MG63 (cell line): ENCODE results near the gene PXYLP1. TPM values are rescaled to one million over a fixed set of nuclear protein-coding genes. Genes with fewer than 3 reads are reported as not detected.
"Not testable (repeated sequence)": the region's sequence is repeated elsewhere in the genome, so short reads cannot be mapped to it uniquely, and the experiment has no call there.

Source experiments
- DNase-seq: peaks from one replicate; pipeline ENCODE4 v3.0.0-alpha.2; 2020
- H3K27me3 ChIP-seq: fragments of 250-450 bp; sonication (Bioruptor Pico); 2 replicates; pipeline ENCODE4 v1.5.1; 2020; ENCODE audit warnings: mild to moderate bottlenecking, moderate library complexity
- H3K36me3 ChIP-seq: fragments of 250-450 bp; sonication (Bioruptor Pico); 2 replicates; pipeline ENCODE4 v1.5.1; 2020; ENCODE audit warnings: mild to moderate bottlenecking, moderate library complexity
- H3K4me3 ChIP-seq: fragments of 250-450 bp; sonication (Bioruptor Pico); 2 replicates; pipeline ENCODE4 v1.5.1; 2020; ENCODE audit warnings: mild to moderate bottlenecking, moderate library complexity
- H3K9me3 ChIP-seq: fragments of 250-450 bp; sonication (Bioruptor Pico); 2 replicates; pipeline ENCODE4 v1.5.1; 2020; ENCODE audit warnings: mild to moderate bottlenecking, moderate library complexity
- total RNA-seq: library from RNA; depleted of rRNA; stranded (reverse); fragments of >200 nt; shearing (Covaris generic); gene quantifications from 2 replicates; pipeline ENCODE4 v1.2.3, GENCODE V29; 2014; ENCODE audit warnings: low replicate concordance

The PXYLP1 gene
- total RNA-seq, 1 experiment from 2014 or later = 39.1 TPM

DNA sequence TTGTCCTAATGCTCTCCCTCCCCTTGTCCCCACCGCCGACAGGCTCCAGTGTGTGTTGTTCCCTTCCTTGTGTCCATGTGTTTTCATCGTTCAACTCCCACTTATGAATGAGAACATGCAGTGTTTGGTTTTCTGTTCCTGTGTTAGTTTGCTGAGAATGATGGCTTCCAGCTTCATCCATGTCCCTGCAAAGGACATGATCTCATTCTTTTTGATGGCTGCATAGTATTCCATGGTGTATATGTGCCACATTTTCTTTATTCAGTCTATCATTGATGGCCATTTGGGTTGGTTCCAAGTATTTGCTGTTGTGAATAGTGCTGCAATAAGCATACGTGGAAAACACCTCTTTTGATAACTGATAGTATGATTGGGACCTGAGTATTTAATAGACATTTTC is 82.8 kb downstream of the PXYLP1 start:
- H3K36me3 ChIP-seq, DNase-seq, H3K27me3 ChIP-seq, H3K9me3 ChIP-seq, H3K4me3 ChIP-seq: not testable (repeated sequence)

DNA sequence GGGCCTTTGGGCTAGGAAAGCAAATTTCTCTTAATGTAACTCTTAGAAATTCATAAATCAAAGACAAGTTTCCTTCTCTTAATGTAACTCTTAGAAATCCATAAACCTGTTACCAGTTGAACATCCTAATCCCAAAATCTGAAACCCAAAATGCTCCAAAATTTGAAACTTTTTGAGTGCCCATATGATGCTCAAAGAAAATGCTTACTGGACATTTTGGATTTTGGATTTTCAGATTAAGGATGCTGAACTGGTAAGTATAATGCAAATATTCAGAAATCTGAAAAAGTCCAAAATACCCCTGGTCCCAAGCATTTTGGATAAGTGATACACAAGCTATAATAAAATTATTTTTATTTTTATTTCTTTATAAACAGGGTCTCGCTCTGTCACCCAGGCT is 85.2 kb downstream of the PXYLP1 start:
- no peaks in the 10 kb centered on the region for H3K9me3 ChIP-seq
- H3K4me3 ChIP-seq = no peak overlapping the region
- DNase-seq = no peak

DNA sequence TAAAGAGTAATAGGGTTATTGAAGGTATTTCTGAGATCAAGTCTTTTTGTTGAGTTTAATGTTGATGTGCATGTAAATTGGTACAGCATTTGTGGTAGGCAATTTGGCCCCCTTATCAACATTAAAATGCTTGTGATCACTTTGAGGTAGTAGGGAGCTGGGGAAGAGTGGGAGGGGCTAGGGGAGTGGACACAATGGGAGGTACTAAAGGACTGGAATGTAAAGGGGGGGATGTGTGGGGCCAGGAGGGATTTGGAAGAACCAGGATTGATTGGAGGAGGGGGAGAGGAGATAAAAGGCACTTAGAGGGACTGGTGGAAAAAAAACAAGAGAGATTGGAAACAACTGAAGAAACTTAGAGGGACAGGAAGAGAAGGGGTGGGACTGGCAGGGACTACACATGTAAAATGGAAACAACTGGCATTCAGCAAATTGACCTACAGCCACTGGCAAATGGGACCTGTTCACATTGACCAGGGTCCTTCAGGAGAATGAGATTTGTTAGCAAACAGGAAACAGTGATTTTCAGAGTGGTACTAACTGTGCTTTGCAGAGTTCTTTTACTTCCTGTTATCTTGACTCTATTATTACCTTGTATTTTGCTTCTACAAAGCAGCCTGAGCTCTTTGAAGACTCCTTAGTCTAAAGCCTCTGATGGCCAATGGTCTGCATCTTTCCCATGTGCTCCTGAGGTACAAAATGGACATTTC is 88.9 kb downstream of the PXYLP1 start:
- no peaks in the 10 kb centered on the region for H3K9me3 ChIP-seq
- no peaks in the 10 kb centered on the region for H3K27me3 ChIP-seq
- no peaks in the 10 kb centered on the region for H3K36me3 ChIP-seq
- no peak for DNase-seq
- no peak overlapping the region for H3K4me3 ChIP-seq

More for the DNA sequence above, 85.2 kb downstream of the PXYLP1 start:
- Histone ChIP-seq H3K36me3 (no peaks in the 10 kb centered on the region), H3K27me3 (no peaks in the 10 kb centered on the region)

DNA sequence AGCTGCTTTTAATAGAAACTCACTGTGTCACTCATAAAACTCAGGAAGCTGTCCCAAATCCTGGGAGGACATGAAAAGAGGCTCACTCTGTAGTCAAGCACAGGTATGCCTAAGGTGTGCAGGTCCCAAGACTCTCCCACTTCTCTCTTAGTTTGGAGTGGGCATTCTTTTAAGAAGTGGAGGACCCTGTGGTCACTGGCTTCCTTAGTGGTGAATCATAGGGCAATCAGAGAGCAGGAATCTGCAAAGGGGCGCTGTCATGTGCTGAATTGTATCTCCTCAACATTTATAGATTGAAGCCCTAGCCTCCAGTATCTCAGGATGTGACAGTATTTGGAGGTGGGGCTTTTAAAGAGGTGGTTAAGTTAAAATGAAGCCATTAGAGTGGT is 89.5 kb downstream of the PXYLP1 start:
- no peaks in the 10 kb centered on the region for H3K36me3 ChIP-seq
- H3K4me3 ChIP-seq = no peak overlapping the region
- no peaks in the 10 kb centered on the region for H3K9me3 ChIP-seq
- no peak for DNase-seq
- no peaks in the 10 kb centered on the region for H3K27me3 ChIP-seq

DNA sequence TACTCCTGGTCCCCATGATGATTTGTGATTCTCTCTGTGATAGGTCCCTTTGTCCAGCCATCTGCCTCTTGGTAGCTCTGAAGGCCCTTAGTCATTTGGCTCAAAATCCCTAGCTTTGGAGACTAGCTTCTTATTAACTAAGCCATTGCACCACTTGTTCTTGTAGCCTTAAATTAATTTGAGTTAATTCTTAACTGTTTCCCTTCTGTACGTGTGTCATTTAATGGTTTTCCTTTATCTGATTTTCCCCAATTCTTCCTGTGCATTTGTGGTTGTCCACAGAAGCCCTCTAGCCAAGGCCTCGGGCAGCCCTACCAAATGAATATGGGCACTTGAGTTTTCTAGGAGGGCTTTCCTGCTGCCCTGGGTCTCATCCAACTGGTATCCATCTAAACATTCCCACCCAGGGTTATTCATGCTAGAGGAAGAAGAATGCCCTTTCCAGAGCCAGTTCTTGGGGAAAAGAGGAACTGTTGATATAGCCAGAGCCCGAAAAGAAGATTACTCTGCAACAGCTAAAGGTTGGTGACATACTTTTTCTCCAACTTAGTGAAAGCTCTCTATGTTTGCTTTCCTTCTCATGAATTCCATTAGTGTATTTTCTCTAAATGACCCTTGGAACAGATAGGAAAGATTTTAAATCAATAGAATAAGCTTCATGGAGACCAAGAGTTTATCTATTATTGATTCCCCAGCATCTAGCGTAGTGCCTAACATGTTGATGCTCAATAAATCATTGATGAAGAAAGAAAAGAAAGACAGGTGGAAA is 92.5 kb downstream of the PXYLP1 start:
- no peaks in the 10 kb centered on the region for H3K27me3 ChIP-seq
- no peak overlapping the region for H3K4me3 ChIP-seq
- H3K9me3 ChIP-seq = no peaks in the 10 kb centered on the region
- H3K36me3 ChIP-seq = no peaks in the 10 kb centered on the region
- DNase-seq = no peak

DNA sequence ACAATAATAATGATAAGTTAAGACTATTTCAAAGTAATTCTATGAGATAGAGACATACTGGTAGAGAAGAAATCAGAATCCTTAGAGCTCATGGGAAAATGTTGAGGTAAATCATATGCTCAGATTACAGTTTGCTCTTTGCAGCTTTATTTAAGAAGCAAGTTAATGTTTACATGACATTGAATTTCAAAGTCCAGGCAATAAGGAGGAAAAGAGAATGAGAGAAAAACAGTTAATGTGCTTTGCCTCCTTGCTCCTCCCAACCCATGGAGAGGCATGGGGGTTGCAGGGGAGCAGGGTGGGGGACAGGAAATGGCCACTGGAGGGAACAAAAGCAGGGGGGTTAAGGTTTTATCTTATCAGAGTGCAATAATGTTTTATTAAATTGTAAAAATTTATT is 94.5 kb downstream of the PXYLP1 start:
- Histone ChIP-seq H3K27me3 (no peaks in the 10 kb centered on the region), H3K36me3 (no peaks in the 10 kb centered on the region), H3K4me3 (no peak overlapping the region), H3K9me3 (no peaks in the 10 kb centered on the region)
- DNase-seq = no peak

DNA sequence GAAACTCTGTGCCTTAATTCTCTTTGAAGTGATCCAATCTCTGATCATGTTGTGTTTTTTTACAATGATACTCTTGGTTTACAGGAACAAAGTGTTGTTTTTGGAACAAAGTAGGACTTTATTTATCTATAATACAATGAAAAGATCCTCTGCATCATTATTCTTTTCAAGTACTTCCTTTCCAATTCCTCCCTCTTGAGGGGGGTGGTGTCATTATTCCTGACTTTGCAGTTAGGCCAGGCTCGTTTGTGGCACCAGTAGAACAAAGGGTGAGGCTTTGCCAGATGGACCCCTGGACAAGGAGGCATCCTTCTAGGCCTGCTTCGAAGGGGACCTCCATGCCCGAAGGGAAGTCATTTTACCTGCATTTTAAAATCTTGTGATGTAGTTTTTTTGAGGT is 95.0 kb downstream of the PXYLP1 start:
- DNase-seq = no peak
- Histone ChIP-seq H3K27me3 (no peaks in the 10 kb centered on the region), H3K36me3 (no peaks in the 10 kb centered on the region), H3K4me3 (no peak overlapping the region), H3K9me3 (no peaks in the 10 kb centered on the region)

DNA sequence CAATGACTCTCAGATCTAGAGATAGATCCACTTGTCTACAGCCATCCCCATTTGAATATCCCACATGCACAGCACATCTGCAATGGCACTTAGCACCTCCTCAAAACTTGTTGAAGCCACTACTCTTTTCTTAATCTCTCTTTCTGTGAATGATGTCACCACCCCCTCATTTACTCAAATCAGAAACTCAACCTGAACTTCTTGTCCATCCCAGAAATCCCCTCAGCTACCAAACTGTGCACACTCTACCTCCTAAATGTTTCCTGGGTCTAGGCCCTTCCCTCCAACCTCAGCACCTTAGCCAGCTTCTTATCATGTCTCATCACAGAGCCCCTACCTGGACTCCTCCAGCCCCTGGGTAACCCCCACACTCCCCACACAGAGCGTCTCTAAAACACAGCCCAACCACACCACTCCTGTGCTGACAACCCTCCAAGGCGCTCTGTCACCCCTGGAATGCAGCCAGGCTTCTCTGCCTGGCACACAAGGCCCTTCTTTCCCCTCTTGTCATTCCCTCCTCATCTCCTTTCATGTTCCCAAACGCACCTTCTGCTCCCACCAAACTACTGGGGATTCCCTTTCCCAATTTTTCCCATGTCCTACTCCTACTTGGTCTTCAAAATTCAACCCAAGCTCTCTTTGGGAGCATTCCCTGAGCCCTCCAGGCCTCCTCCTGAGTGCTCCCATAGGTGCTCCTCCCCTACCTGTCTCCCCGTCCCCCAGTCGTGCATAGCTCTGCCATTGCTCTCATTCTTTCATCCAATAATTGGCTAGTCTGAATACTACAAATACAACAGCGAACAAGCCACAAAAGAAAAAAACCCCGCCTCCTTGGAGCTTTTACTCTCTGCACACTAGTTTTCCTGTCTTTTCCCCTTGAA is 96.9 kb downstream of the PXYLP1 start:
- Histone ChIP-seq H3K9me3 (no peaks in the 10 kb centered on the region), H3K36me3 (no peaks in the 10 kb centered on the region), H3K27me3 (no peaks in the 10 kb centered on the region), H3K4me3 (no peak overlapping the region)
- no peak for DNase-seq

DNA sequence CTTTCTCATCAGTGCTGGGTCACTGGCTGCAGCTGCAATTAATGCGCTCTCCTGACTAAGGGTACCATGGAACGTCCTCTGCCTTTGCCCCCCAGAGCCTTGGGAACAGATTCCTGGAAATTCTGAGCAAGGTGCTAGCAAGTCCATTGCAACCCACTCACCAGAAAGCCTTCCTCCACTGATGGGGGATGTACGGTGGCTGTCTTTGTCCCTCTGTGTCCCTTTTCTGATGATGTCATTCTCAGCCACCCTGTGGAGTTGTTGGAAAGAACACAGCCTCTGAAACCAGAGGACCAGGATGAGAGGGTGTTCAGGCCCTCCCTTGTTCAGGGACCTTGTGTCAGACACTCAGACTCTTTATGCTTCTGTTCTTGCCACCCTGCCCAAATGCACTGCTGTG is 98.6 kb downstream of the PXYLP1 start:
- Histone ChIP-seq H3K27me3 (no peaks in the 10 kb centered on the region), H3K9me3 (no peaks in the 10 kb centered on the region), H3K36me3 (no peaks in the 10 kb centered on the region), H3K4me3 (no peak overlapping the region)
- DNase-seq = no peak

DNA sequence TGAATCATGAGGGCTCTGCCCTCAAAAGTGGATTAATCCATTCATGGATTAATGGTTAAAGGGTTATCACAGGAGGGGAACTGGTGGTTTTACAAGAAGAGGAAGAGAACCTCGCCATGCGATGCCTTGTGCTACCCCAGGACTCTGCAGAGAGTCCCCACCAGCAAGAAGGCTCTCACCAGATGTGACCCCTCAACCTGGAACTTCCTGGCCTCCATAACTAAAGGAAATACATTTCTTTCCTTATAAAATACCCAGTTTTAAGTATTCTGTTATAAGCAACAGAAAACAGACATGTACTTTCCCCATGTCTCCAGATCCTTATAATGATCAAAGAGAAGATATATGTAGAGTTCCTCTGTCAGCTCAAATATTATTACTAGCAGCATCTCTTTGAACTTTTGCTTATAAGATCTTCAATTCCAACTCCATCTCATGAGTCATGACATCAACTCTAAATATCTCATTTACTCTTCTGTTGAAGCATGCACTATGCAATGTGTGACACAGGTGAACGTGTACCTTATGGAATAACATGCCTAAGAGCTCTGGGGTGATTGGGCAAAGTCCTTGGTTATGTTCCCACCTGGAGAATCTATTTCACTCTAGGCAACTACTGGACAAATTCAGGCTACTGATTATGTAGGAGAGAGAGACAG is 99.2 kb downstream of the PXYLP1 start:
- Histone ChIP-seq H3K36me3 (no peaks in the 10 kb centered on the region), H3K27me3 (no peaks in the 10 kb centered on the region), H3K9me3 (no peaks in the 10 kb centered on the region), H3K4me3 (no peak overlapping the region)
- no peak for DNase-seq

DNA sequence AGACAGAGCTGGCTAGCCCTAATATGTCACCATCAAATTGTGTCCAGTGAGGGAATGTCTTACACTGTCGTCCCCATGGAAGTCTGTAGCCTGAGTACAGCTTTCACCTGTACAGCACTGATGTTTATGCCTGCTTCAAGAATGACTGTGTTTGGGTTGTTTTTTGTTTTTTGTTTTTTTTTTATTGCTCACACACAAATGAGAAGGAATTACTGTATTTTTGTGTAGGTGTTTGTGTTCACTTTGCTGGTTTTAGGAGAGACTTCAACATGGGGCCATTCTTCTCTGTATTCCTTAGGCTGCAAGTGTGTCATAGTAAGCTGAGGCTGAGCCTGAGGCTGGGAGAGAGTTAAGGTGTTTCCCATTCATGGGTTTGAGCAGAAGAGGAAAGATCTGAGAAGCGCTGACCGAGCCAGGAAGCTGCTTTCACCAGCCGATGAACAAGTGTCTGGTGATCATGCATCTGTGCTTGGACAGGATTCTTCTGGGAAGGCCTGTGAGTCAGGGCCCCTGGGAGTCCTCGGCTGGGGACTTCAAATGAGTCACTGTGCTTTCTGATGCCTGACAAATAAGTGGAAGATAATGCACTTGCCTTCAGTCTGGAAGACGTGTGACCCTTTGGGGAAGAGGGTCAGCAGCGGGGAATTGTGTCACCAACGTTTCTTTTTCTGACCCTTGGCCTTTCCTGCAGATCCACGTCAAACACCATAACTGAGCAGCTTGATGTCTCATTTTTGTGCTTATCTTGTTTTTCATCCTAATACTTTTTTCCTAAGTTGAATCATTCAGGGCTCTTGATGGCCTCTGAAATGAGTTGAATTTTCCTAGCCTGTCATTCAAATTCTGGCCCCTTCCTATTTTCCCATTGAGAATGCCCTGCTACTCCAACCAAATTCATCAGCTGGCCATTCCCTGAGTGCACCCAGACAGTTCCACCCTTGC is 100.0 kb downstream of the PXYLP1 start:
- Histone ChIP-seq H3K27me3 (no peaks in the 10 kb centered on the region), H3K9me3 (no peaks in the 10 kb centered on the region), H3K36me3 (no peaks in the 10 kb centered on the region), H3K4me3 (no peak overlapping the region)
- peak; percentile 95 for DNase-seq

DNA sequence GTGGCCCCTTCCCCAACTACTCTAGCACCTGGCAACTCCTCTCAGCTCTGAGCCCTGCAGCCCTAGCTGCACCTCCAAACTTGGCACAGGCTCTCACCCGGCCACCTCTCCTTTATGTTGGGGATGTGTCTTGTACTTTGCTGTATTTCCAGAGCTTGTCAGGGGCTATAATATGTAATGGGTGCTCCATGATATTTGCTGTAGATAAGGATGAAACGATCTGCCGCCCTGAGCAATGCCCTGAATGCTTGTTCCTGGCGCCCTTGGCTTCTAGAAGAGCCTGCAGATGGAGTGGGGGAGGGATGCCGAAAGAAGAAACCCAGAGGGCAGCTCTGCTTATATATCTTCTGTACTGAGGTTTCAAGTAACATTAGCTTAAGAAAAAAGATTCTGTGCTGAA is 100.8 kb downstream of the PXYLP1 start:
- no peak overlapping the region for H3K4me3 ChIP-seq
- H3K9me3 ChIP-seq = no peaks in the 10 kb centered on the region
- no peaks in the 10 kb centered on the region for H3K27me3 ChIP-seq
- no peak for DNase-seq
- H3K36me3 ChIP-seq = no peaks in the 10 kb centered on the region

DNA sequence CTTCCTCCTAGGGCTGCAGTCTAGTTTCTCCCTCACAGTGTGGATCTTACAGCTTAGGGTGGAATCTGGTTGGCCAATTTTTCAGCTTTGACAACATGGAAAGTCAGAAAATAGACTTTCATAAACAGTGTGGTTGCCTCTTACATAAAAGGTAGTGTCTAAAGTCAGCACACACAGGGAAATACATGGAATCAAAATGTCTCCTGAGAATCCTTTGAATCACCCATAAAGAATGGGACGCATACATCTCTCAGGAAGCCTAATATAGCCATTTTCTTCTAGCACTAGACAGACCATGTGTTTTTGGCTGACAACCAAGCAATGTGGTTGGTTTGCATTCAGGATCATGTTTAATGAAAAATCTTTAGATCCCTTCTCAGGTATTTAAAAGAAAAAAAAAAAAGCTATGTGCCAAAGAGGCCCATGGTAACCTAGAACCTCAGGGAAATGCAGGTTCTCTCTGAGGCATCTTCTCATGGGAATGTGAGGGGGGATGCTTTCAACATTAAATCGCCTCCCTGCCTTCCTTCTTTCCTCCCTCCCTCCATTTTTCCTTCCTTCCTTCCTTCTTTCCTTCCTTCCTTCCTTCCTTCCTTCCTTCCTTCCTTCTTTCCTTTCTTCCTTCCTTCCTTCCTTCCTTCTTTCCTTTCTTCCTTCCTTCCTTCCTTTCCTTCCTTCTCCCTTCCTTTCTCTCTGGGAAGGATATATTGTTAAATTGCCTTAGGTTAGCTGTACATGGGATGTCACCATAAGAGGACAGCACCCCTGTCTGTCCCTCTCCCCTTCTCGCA is 102.4 kb downstream of the PXYLP1 start:
- H3K4me3 ChIP-seq = no peak overlapping the region
- no peaks in the 10 kb centered on the region for H3K9me3 ChIP-seq
- DNase-seq = no peak
- no peaks in the 10 kb centered on the region for H3K27me3 ChIP-seq
- no peaks in the 10 kb centered on the region for H3K36me3 ChIP-seq

DNA sequence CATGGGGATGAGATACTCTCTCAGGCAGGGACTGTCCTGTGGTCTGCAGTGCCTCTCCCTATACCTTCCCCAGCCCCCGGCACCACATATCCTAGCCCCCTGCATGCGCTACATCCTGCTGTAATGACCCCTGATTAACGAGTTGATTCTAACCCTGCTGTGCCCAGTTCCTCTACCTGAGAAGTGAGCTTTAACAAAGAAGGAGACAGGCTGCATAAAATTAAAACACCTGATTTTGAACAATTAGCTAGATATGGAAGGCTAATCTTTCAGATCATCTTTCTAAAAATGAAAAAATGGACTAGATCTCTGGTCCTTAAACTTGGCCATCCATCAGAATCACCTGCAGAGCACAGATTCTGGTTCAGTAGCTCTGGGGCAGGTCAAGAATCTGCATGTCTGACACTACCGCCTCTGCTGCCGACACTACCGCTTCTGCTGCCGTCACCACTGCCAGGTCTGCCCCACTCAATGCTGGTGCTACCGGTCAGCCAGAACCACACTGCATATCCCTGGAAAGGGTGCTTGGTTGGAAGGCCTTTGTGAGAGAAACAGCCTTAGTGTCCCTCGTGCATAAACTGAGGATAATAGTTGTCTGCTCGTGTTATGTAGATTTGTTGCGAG is 103.1 kb downstream of the PXYLP1 start:
- H3K9me3 ChIP-seq = no peaks in the 10 kb centered on the region
- H3K27me3 ChIP-seq = no peaks in the 10 kb centered on the region
- no peak for DNase-seq
- H3K36me3 ChIP-seq = no peaks in the 10 kb centered on the region
- H3K4me3 ChIP-seq = no peak overlapping the region

DNA sequence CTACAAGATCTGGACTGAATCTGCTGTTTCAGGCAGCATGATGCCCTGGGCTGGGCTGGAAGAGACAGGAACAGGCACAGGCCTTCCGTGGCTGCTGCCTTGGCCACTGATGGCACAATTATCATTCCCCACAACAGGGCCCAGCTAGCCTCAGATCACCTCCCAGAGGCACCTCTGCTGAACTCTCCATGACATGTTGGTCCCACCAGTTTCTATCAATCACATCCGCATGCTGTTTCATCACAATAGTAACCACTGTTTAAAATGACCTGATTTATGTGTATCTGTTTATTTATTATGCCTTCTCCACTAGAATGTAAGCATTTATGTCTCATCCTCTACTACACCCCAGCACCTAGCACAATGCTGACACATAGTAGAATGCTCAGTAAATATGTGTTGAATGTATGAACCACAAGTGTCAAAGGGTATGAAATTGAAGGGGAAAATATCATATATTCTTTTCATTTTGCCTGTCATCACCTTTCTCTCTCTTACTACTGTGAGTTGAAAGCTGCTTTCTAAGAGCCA is 104.0 kb downstream of the PXYLP1 start:
- no peaks in the 10 kb centered on the region for H3K36me3 ChIP-seq
- H3K27me3 ChIP-seq = no peaks in the 10 kb centered on the region
- no peak for DNase-seq
- H3K9me3 ChIP-seq = no peaks in the 10 kb centered on the region
- H3K4me3 ChIP-seq = no peak overlapping the region
